ENCODE data around the gene NPLOC4.

DNA sequence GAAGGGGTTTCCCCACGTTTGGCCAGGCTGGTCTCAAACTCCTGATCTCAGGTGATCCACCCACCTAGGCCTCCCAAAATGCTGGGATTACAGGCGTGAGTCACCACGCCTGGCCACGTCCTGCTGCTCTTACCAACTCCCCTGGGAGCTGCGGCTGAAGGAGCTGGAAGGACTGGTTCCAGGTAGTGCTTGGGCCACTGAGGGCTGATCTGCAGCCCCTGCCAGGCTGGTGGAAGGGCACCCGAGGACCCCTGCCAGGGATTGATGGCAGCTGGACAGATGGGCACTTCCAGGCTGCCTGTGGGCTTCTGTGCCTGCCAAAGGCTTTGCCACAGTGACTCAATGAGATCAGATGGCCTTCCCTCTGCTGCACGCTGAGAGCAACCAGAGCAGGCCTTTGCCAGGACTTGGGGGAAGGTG, 27.1 kb upstream of the NPLOC4 start:
- TF ChIP-seq CTCF (conservative IDR thresholded peaks at IDR 0.05 in 1 of 2, IDR thresholded peaks at IDR 0.05 in 1 of 2; ENCODE audit: extremely low read depth in 1 of 2, insufficient read depth in 1 of 2, low read depth in 1 of 2, low read length in 2 of 2) (no peak), EZH2 (IDR thresholded peaks at IDR 0.05; ENCODE audit: borderline replicate concordance, low read length) (no peak)
